ENCODE measurements around the gene ITFG1. TPM values are rescaled to one million over a fixed set of nuclear protein-coding genes. Genes with fewer than 3 reads are reported as not detected.
A peak's percentile ranks its signal among the peaks of the same experiment; 100 is the strongest.

Gene ITFG1
- total and polyA plus RNA-seq, 5 donors = 51.7 to 72.6 (median 63.4) TPM

DNA sequence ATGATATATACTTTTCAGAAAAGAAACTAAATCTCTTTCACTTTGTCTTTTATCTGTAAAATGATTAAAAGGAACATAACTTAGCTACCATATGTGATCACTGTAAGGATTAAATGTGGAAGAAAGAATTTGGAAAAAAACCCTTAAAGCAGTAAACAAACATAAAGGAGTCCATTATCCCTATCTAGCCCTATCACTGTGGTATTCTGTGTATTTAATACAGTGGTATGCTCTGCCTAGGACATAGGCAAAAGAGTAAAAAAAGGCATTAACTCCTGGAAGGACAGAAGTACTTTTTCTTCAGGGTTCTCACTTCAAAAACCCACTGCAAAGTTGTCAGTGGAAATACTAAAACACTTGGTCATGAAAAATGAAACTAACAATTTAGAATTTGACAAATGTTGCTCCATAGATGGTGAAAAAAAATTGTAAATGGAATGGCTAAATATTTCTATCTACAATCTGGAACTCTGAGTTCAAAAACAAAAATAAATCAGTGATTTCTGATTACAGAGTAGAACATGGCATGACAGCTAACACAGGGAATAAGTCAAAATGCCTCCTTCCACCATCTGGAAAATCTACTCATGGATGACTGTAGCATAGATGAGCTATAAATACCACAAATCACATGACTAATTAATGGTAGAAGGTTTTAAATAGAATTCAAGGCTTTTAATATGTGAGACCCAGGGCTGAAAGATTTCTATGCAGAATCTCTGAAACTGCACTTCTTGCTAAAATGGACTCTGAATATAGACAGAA, 140.1 kb downstream of the ITFG1 start:
- no peak for ATAC-seq
- Histone ChIP-seq H3K27ac (ENCODE audit: low read length) (no peak overlapping the region), H3K9me3 (ENCODE audit: control insufficient read depth, low read length) (no peaks in the 10 kb centered on the region)

GRCh38 chr16:47317465-47318240, 143.2 kb downstream of the ITFG1 start:
- WGBS = 86% methylated on average over 7 of the region's 7 CpGs
- no peak for ATAC-seq
- intact Hi-C loops (cut with DNase I) = no loop called here

More for the DNA sequence above, 140.1 kb downstream of the ITFG1 start:
- H3K27me3 ChIP-seq (ENCODE audit: control insufficient read depth, insufficient read depth) = no peaks in the 10 kb centered on the region
- H3K4me1 ChIP-seq (ENCODE audit: control insufficient read depth, insufficient read depth, low read length) = no peaks in the 10 kb centered on the region
- intact Hi-C loops (cut with DNase I) = no loop called here
- H3K4me3 ChIP-seq (ENCODE audit: low read length) = no peak overlapping the region
- DNase-seq = no peak

GRCh38 chr16:47316442-47317015, 144.3 kb downstream of the ITFG1 start:
- Histone ChIP-seq H3K4me1 (ENCODE audit: control insufficient read depth, insufficient read depth, low read length) (no peaks in the 10 kb centered on the region), H3K4me3 (ENCODE audit: low read length) (no peak overlapping the region), H3K27ac (ENCODE audit: low read length) (no peak overlapping the region), H3K27me3 (ENCODE audit: control insufficient read depth, insufficient read depth) (no peaks in the 10 kb centered on the region), H3K9me3 (ENCODE audit: control insufficient read depth, low read length) (no peaks in the 10 kb centered on the region)
- intact Hi-C loops (cut with DNase I) = no loop called here
- 87% methylated on average over 2 of the region's 2 CpGs for WGBS
- ATAC-seq (no peak), DNase-seq (no peak)

More at GRCh38 chr16:47317465-47318240, 143.2 kb downstream of the ITFG1 start:
- Histone ChIP-seq H3K27ac (ENCODE audit: low read length) (no peak overlapping the region), H3K4me3 (ENCODE audit: low read length) (no peak overlapping the region), H3K9me3 (ENCODE audit: control insufficient read depth, low read length) (no peaks in the 10 kb centered on the region), H3K27me3 (ENCODE audit: control insufficient read depth, insufficient read depth) (no peaks in the 10 kb centered on the region), H3K4me1 (ENCODE audit: control insufficient read depth, insufficient read depth, low read length) (no peaks in the 10 kb centered on the region)
- DNase-seq = no peak

- ATAC-seq = no peak
- no peaks in the 10 kb centered on the region for H3K9me3 ChIP-seq (ENCODE audit: control insufficient read depth, low read length)
- no peak overlapping the region for H3K4me3 ChIP-seq (ENCODE audit: low read length)
- WGBS = 71% methylated on average over 8 of the region's 8 CpGs
- no peak for DNase-seq
- H3K27me3 ChIP-seq (ENCODE audit: control insufficient read depth, insufficient read depth) = no peaks in the 10 kb centered on the region
- no peak overlapping the region for H3K27ac ChIP-seq (ENCODE audit: low read length)
- intact Hi-C loops (cut with DNase I) = no loop called here
- H3K4me1 ChIP-seq (ENCODE audit: control insufficient read depth, insufficient read depth, low read length) = peaks cover 1% of the 10 kb centered on the region
These were observed 148.9 kb downstream of the ITFG1 start for GRCh38 chr16:47311738-47312505.

DNA sequence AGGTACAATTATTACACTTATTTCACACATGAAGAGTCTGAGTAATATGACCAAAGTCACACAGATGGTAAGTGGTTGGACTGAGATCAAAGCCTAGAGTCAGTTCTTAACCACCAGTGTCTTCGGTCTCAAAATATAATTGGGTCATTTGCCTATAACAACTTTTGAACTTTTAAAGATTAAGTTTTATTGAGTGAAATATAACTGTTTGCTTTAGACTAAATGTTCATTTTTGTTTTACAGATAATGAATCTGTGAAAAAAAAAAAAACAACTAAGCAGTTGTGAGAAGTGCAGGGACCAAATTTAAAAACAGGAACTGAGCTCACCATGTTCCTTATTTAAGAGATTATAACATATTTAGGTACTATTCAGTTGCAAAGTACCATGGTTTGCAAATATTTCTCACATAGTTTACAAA, 150.1 kb downstream of the ITFG1 start:
- ATAC-seq (no peak), DNase-seq (no peak)
- no peaks in the 10 kb centered on the region for H3K27me3 ChIP-seq (ENCODE audit: control insufficient read depth, insufficient read depth)
- H3K4me3 ChIP-seq (ENCODE audit: low read length) = no peak overlapping the region
- WGBS = 70% methylated on average over 1 of the region's 1 CpG
- H3K4me1 ChIP-seq (ENCODE audit: control insufficient read depth, insufficient read depth, low read length) = peaks cover 1% of the 10 kb centered on the region
- H3K27ac ChIP-seq (ENCODE audit: low read length) = no peak overlapping the region
- H3K9me3 ChIP-seq (ENCODE audit: control insufficient read depth, low read length) = no peaks in the 10 kb centered on the region
- intact Hi-C loops (cut with DNase I) = no loop called here

DNA sequence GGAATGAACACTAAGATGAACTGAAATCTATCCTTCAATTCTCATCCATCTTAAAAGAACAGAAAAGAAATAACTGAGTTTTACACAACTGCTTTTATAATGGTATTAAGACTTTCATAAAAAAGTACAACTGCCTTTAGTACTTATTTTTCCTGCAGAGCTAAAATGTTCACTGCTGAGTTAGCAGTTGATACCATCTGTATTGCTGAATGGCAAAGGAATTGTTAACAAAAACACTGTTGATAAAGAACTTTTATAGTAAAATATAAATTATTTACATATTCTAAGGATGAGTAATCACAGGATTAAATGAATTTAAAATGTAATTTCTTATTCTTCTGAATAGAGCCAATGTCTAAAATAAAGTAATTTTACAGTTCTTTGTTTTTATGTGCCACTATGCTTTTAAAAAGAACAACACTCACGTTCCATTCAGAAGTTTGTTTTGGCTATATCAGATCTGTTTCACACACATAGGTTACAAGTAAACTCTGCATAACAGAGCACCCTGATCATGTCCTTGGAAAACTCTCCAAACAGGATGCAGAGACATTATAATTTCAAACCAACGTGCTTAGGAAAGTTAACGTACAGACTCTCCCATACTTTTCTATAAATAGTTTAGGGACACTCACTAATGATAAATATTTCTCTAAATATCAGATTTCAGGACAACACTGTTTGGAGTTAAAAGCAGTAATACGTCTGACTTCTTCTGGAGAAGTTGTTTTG, 151.1 kb downstream of the ITFG1 start:
- no peaks in the 10 kb centered on the region for H3K9me3 ChIP-seq (ENCODE audit: control insufficient read depth, low read length)
- DNase-seq = no peak
- no peaks in the 10 kb centered on the region for H3K27me3 ChIP-seq (ENCODE audit: control insufficient read depth, insufficient read depth)
- no peak overlapping the region for H3K4me3 ChIP-seq (ENCODE audit: low read length)
- no peak overlapping the region for H3K27ac ChIP-seq (ENCODE audit: low read length)
- ATAC-seq = no peak
- peaks cover 1% of the 10 kb centered on the region for H3K4me1 ChIP-seq (ENCODE audit: control insufficient read depth, insufficient read depth, low read length)
- intact Hi-C loops (cut with DNase I) = no loop called here
- WGBS = 45% methylated on average over 4 of the region's 4 CpGs

- H3K9me3 ChIP-seq (ENCODE audit: control insufficient read depth, low read length) = no peaks in the 10 kb centered on the region
- 40% methylated on average over 3 of the region's 3 CpGs for WGBS
- H3K27me3 ChIP-seq (ENCODE audit: control insufficient read depth, insufficient read depth) = no peaks in the 10 kb centered on the region
- ATAC-seq (peak in 1 of 2 donors; percentile 64), DNase-seq (no peak)
- H3K27ac ChIP-seq (ENCODE audit: low read length) = no peak overlapping the region
- H3K4me3 ChIP-seq (ENCODE audit: low read length) = no peak overlapping the region
- H3K4me1 ChIP-seq (ENCODE audit: control insufficient read depth, insufficient read depth, low read length) = peaks cover 1% of the 10 kb centered on the region
- intact Hi-C loops (cut with DNase I) = no loop called here
These were observed 152.3 kb downstream of the ITFG1 start for GRCh38 chr16:47308601-47309000.

DNA sequence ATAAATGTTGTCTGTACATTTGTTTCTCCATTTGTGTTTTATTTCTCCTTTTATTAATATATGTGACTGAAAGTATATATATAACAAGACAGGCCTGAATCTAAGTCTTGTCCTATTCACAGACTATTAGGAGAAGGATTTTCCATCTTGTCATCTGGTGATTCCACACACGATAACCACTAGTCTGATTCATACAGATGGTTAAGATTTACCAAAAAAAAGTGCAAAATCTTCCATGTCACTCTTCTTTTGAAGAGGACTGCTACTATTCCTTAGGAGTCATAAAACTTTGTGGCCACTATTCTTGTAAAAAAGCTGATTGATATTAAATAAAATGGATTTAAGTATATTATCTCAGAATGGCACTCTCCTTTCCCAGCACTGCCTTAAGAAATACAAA, 156.3 kb downstream of the ITFG1 start:
- H3K4me1 ChIP-seq (ENCODE audit: control insufficient read depth, insufficient read depth, low read length) = peaks cover 1% of the 10 kb centered on the region
- H3K27me3 ChIP-seq (ENCODE audit: control insufficient read depth, insufficient read depth) = no peaks in the 10 kb centered on the region
- ATAC-seq (no peak), DNase-seq (no peak)
- no peak overlapping the region for H3K4me3 ChIP-seq (ENCODE audit: low read length)
- 96% methylated on average over 1 of the region's 1 CpG for WGBS
- intact Hi-C loops (cut with DNase I) = no loop called here
- no peak overlapping the region for H3K27ac ChIP-seq (ENCODE audit: low read length)
- no peaks in the 10 kb centered on the region for H3K9me3 ChIP-seq (ENCODE audit: control insufficient read depth, low read length)

DNA sequence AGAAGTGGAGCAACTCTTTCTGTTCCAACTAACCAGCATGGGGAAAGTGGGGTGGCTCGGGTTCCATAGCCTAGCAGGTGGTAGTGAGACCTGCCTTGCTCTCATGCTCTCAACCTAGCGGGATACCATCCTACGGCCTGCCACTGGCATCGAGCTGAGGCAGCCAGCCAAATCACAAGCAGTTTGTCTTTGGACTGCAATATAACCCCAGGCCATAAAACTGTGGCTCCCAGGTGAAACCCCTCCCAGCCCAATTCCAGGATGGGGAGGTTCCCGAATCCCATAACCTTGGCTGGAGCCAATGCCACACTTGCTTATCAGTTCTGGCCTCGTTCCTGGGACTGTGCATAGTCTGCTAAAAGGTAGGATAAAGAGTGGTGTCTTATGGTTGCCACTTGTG, 161.3 kb downstream of the ITFG1 start:
- H3K9me3 ChIP-seq (ENCODE audit: control insufficient read depth, low read length) = no peaks in the 10 kb centered on the region
- intact Hi-C loops (cut with DNase I) = no loop called here
- no peak for DNase-seq
- no peak overlapping the region for H3K27ac ChIP-seq (ENCODE audit: low read length)
- peak in 1 of 2 donors; percentile 22 for ATAC-seq
- no peak overlapping the region for H3K4me3 ChIP-seq (ENCODE audit: low read length)
- WGBS = 88% methylated on average over 6 of the region's 6 CpGs
- H3K4me1 ChIP-seq (ENCODE audit: control insufficient read depth, insufficient read depth, low read length) = no peaks in the 10 kb centered on the region
- no peaks in the 10 kb centered on the region for H3K27me3 ChIP-seq (ENCODE audit: control insufficient read depth, insufficient read depth)

GRCh38 chr16:47284999-47285398, 175.9 kb downstream of the ITFG1 start:
- H3K27ac ChIP-seq (ENCODE audit: low read length) = no peak overlapping the region
- ATAC-seq (no peak), DNase-seq (no peak)
- WGBS = 97% methylated on average over 5 of the region's 5 CpGs
- no peak overlapping the region for H3K4me3 ChIP-seq (ENCODE audit: low read length)
- intact Hi-C loops (cut with DNase I) = no loop called here
- H3K27me3 ChIP-seq (ENCODE audit: control insufficient read depth, insufficient read depth) = no peaks in the 10 kb centered on the region
- H3K4me1 ChIP-seq (ENCODE audit: control insufficient read depth, insufficient read depth, low read length) = no peaks in the 10 kb centered on the region
- H3K9me3 ChIP-seq (ENCODE audit: control insufficient read depth, low read length) = no peaks in the 10 kb centered on the region
